ENCODE results near the gene UGT2A2.

- TF ChIP-seq JUNB (IDR thresholded peaks at IDR 0.05; ENCODE audit: unreplicated experiment) (no peak), CTCF (conservative IDR thresholded peaks at IDR 0.05; ENCODE audit: low read depth in 2 of 2) (no peak), EZH2phosphoT487 (IDR thresholded peaks at IDR 0.05; ENCODE audit: unreplicated experiment) (no peak), CREB1 (CRISPR knock-in tag; IDR thresholded peaks at IDR 0.05; ENCODE audit: low read depth) (no peak)
These were observed 49.6 kb downstream of the UGT2A2 start for GRCh38 chr4:69589884-69590283.
